H7 (cell line): ENCODE measurements around the gene CENPK. TPM values are rescaled to one million over a fixed set of nuclear protein-coding genes. Genes with fewer than 3 reads are reported as not detected.

ENCODE experiments used
- DNase-seq: peaks from one replicate; pipeline ENCODE4 v3.0.0; 2012
- H3K27me3 ChIP-seq: 2 replicates; pipeline ENCODE4 v1.6.0; 2011; ENCODE audit warnings: mild to moderate bottlenecking, low read length; ENCODE audit not compliant: control insufficient read depth, insufficient read depth
- H3K36me3 ChIP-seq: replicated peaks from 2 replicates; pipeline ENCODE4 v1.5.1; 2011; ENCODE audit warnings: low read length; ENCODE audit not compliant: control insufficient read depth, insufficient read depth
- H3K4me3 ChIP-seq: 2 replicates; pipeline ENCODE4 v1.5.1; 2011; ENCODE audit warnings: low read depth, mild to moderate bottlenecking, control low read depth, low read length, moderate library complexity; ENCODE audit not compliant: insufficient read depth
- total RNA-seq: library from RNA; depleted of rRNA; stranded (reverse); fragments of >200 nt; shearing (Covaris generic); gene quantifications from 2 replicates; pipeline ENCODE4 v1.2.3, GENCODE V29; 2014; rRNA removed

The CENPK gene
- total RNA-seq, 1 experiment from 2014 or later, result 31.2 TPM

DNA sequence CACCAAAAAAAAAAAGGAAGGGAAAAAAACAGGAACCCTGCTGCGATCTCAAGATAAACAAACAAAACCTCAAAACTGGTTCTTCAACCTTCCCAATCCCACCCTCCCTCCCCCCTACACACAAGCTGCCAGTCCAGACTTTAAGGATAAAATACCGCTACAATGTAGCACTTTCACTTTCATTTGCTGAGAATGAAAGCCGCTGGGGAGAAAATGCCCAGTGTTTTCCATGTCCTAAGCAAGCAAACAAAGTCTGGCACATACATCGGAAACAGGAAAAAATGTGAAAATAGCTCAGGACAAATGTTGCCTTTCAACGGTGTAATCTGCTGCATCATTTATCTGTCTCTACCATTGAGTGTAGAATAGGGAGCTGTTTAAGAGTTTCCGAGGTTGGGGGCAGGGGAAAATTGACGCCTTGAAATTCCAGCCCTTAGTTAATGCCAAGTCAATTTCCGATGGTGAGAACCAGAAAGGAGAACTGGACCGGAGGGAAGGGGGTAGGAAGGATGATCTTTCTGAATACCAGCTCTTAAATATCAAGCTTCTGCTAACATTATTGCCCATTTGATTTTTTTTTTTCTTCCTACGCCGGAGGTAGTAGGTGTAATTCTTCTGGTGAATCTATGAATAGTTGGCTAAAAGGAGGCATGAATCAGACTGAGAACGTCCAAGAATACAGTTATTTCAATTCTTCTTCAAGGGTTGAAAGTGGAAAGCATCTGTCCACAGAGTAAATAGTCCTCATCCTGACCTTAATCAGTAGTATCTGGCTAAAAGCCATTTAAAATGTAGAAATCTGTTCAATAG, 80.0 kb downstream of the CENPK start:
- peak; percentile 60 for DNase-seq
- no peaks in the 10 kb centered on the region for H3K36me3 ChIP-seq
- peak overlapping the region; percentile 47 for H3K4me3 ChIP-seq
- H3K27me3 ChIP-seq, result peaks cover 3% of the 10 kb centered on the region; the same call in 1 of the 2 replicates

DNA sequence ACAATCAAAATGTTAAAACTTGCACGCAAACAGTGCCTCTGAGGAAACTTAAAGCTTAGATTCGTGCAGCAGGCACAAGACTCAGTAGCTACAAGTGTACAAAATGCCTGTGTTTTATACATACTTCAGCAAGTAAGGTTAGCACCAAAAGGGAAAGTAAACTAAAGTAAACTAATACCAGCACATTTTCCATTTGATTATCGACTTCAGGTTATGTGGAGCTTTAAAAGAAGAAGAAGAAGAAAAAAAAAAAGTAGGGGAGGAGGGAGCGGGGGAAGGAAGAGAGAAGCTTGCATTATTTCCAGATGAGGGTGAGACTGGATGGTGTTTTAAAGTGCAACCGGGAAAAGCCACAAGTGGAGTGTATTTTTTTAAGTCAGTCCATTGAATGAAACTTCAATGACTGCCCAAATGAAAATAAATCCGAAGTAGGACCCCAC, 80.7 kb downstream of the CENPK start:
- no peak for DNase-seq
- no peaks in the 10 kb centered on the region for H3K36me3 ChIP-seq
- H3K27me3 ChIP-seq, result peaks cover 3% of the 10 kb centered on the region; the same call in 1 of the 2 replicates
- H3K4me3 ChIP-seq, result peak overlapping the region; percentile 47

DNA sequence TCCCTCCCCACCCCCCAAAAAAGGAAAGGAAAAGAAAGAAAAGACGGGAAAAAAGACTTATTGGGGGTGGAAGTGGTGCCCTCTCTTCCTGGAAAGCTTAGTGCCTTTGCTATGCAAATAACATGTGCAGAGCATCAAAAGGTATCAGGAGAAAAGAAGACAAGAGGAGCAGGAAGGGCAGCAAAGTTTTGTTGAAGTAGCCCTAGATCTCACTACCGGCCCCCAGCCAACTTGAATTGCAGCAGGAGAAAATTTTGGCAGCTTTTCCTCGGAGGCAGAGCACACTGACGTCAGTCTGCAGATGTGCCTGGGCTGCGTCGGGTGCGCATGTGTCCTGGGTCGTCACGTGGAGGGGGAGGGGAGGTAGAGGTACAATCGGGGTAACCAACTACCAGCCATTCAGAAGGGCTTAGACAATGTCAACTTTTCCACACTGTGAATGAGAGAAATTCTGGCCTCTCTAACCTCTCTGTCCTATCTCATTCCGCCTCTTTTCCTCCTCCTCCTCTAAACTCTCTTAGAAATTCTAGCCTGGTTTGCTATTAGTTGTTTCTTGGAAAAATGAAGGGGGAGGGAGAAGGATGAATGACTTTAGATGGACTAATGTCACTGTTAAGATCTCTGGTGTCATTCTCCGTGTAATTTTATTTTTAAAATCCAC, 81.2 kb downstream of the CENPK start, which contains the start of gene ADAMTS6:
TSS of gene ADAMTS6 (minus strand) at position 286 of the 661 bp plus-strand sequence. CDS start 8,247 bp downstream, outside the sequence.
- Histone ChIP-seq H3K27me3 (peaks cover 3% of the 10 kb centered on the region; the same call in 1 of the 2 replicates), H3K36me3 (no peaks in the 10 kb centered on the region), H3K4me3 (peak within 1 kb of the TSS; percentile 47)
- peak; percentile 40 for DNase-seq

DNA sequence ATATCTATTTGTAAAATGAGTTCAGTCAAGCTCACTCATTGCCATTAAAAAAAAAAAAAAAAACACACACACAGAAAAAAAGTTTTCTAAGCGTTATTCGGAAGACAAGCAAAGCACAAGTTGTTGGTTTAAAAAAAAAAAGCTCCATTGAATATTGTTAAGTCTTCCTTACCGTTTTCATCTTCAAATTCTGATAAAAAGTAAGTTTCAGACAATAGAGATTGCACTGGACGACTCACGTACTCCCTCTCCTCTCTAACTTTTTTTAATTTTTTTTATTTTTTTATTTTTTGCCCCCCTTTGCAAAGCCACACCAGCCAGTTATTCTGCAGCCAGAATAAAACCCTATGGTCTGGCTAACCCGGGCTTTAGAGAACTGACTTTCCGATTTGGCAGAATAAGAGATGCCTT, 81.8 kb downstream of the CENPK start:
- peaks cover 3% of the 10 kb centered on the region; the same call in 1 of the 2 replicates for H3K27me3 ChIP-seq
- H3K36me3 ChIP-seq, result no peaks in the 10 kb centered on the region
- DNase-seq, result no peak
- peak overlapping the region; percentile 47 for H3K4me3 ChIP-seq

DNA sequence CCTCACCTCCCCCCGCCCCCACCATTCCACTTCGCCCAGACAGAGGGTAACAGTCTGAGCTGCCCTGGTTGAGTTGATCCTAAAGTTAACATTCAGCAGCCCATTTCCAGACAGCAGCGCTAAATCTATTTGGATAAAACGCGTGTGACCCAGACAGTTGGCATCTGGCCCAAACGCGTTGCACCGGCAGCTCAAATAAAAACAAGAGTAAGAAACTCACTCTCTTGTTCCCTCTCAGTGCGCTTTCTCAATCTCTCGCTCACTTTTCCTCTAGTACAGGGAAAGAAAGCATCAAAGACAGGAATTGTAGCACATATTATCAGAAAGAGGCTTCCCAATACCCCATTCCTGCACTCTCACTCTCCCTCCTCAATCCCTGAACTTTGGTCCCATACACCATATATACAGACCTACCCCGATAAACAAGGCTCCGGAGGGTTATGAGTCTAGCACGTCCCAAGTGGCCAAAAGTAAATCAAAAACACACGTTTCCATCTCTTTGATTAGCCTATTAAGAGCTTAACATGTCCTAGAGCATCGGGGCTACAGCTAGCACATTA, 82.6 kb downstream of the CENPK start:
- peaks cover 3% of the 10 kb centered on the region; the same call in 1 of the 2 replicates for H3K27me3 ChIP-seq
- no peak for DNase-seq
- H3K36me3 ChIP-seq, result no peaks in the 10 kb centered on the region
- peak overlapping the region; percentile 26 for H3K4me3 ChIP-seq

DNA sequence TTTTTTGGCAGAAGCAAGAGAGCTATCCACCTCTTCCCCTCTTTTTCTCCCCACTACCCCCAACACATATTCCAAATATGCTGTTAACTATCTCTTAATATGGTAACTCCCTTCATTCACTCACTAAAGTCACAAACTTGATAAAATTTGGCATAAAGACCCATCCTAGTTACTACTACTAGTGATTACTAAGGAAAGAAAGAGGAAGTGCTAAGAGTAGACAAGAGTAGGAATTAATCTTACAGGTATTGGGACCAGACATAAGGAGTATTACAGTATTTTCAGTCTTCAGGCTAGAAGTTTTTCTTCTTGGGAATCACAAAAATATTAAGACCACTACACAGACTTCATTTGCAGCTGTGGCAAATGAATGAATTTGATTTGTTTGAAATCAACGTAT, 83.4 kb downstream of the CENPK start:
- DNase-seq, result no peak
- Histone ChIP-seq H3K27me3 (peaks cover 3% of the 10 kb centered on the region; the same call in 1 of the 2 replicates), H3K36me3 (no peaks in the 10 kb centered on the region), H3K4me3 (no peak overlapping the region)

DNA sequence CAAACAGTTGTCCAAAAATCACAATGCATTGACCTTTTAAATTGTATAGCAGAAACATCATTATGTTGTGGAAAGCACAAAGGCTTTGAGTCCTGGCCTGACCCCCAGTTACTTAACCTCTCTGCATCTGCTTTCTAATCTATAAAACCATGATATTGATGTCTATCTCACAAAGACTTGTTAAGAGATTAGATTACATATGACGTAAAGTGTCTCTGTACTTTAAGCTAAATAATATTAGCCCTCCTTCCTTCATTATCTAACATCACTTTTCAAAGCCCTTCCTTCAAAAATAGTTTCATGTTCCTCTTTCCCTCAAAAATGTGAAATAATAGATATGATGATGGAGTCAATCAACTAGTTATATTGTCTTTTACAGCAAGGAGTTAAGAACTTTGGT, 84.6 kb downstream of the CENPK start:
- Histone ChIP-seq H3K27me3 (peaks cover 3% of the 10 kb centered on the region; the same call in 1 of the 2 replicates), H3K4me3 (no peak overlapping the region), H3K36me3 (no peaks in the 10 kb centered on the region)
- no peak for DNase-seq

DNA sequence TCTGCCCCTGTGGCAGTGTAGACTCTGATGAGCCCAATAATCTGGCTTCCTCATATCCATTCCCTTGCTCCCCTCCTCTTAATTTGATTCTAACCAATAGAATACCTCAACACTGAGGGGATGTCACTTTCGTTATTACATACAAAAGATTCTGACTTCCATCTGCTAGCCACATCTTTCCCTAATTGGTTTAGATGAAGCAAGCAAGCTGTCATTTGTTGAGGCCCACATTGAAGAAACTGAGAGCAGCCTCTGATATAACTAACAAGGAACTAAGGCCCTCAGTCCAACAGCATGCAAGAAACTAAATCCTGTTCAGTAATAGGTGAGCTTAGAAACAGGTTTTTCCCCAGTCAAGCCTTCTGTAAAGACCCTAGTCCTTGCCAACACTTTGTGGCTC, 87.1 kb downstream of the CENPK start:
- Histone ChIP-seq H3K36me3 (no peaks in the 10 kb centered on the region), H3K4me3 (no peak overlapping the region), H3K27me3 (peaks cover 3% of the 10 kb centered on the region; the same call in 1 of the 2 replicates)
- no peak for DNase-seq

DNA sequence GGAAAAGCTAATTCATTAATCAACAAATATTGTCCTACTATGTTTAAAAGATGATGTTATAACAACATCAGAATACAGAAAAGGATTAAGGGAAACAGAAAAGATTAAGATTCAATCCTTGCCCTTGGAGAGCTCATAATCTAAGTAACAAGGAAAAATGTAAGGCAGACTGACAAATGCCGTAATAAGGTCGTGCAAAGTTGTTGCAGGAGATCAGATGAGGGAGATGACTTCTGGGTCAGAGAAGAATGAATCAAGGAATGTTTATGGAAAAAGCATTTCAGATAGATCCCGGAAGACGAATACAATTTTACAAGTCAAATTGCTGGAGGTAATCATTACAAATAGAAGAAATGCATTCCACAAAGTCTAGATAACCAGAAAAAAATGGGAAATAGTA, 87.6 kb downstream of the CENPK start:
- Histone ChIP-seq H3K36me3 (no peaks in the 10 kb centered on the region), H3K4me3 (no peak overlapping the region), H3K27me3 (peaks cover 3% of the 10 kb centered on the region; the same call in 1 of the 2 replicates)
- no peak for DNase-seq

DNA sequence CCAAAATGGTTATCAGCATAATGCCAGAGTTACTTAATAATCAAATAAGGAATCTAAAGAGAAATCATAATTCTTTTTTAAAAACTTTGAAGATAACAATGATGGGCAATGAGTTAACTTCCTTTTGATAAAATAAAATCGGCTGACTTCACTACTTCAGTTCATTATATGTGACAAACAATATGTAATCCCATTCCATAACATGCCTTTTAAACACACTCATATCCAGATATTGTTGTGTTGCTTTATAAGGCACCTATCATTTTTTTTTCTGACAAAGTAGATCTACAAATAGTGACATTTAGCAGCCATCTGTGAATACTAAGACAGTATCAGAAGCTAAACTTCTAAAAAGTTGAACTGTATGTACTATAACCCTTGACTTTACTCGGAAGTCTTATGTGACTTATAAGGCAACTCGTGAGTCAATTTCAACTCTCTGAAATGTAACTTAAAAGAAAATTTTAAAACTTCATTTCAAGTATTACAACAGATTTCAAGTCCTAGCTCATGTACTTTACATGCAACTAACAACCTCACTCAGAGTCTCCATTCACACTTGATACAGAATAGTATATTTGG, 88.7 kb downstream of the CENPK start:
- no peak for DNase-seq
- no peaks in the 10 kb centered on the region for H3K27me3 ChIP-seq
- H3K36me3 ChIP-seq, result no peaks in the 10 kb centered on the region
- H3K4me3 ChIP-seq, result no peak overlapping the region

DNA sequence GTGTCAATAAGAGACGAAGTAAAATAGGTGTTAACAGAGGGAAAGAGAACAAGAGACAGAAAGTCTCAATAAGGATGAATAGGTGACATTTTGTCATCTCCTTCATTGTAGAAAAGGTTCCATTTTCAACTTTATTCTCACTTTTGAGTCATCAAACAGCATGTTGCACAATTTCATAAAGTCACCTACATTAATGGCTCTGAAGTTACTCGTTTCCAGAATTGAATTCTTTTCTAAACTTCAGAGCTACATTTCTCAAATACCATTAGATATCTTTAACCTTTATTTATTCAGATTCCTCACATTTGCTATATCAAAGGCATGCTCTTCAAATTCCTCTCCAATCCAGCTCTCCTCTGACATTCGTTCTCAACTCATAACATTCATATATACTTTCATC, 94.3 kb downstream of the CENPK start:
- Histone ChIP-seq H3K36me3 (no peaks in the 10 kb centered on the region), H3K27me3 (no peaks in the 10 kb centered on the region), H3K4me3 (no peak overlapping the region)
- DNase-seq, result no peak

Other genes with a start within 250 kb of the CENPK start
- gene ADAMTS6, start 81.2 kb downstream of the CENPK start, total RNA-seq, result 1.3 and 1.5 TPM in 2 replicates
- gene PPWD1, start 128 bp upstream of the CENPK start, total RNA-seq, result 28.1 and 50.0 TPM in 2 replicates
- gene TRIM23, start 61.2 kb upstream of the CENPK start, total RNA-seq, result 12.6 and 14.3 TPM in 2 replicates
- 2.0 and 2.4 TPM in 2 replicates for gene SHLD3, start 61.9 kb upstream of the CENPK start, total RNA-seq
- gene TRAPPC13, start 61.9 kb upstream of the CENPK start, total RNA-seq, result 23.0 and 28.7 TPM in 2 replicates
- gene SGTB, start 158.9 kb upstream of the CENPK start, total RNA-seq, result 7.1 and 7.8 TPM in 2 replicates
- gene NLN, start 159.0 kb upstream of the CENPK start, total RNA-seq, result 121 and 129 TPM in 2 replicates